Thyroid gland (tissue), 4 donors: ENCODE results near the gene ZYX.

Source experiments
- CTCF ChIP-seq, 6 experiments: fragments of 200-600 bp in 3 of 6; fragments of 450-650 bp in 3 of 6; sonication (generic) in 3 of 6; IDR thresholded peaks; one replicate each; pipeline ENCODE4 v1.5.1; 2016 to 2019; ENCODE audit warnings: antibody characterized with exemption in 6 of 6, mild to moderate bottlenecking in 2 of 6, inconsistent platforms in 1 of 6, moderate library complexity in 1 of 6
- POLR2A ChIP-seq, 2 donors: fragments of 450-650 bp; IDR thresholded peaks; one replicate each; pipeline ENCODE4 v1.6.1; 2017; ENCODE audit warnings: antibody characterized with exemption in 2 of 2, mild to moderate bottlenecking in 2 of 2, moderate library complexity in 1 of 2

GRCh38 chr7:143381427-143382125 is 431 bp downstream of the ZYX start:
- TF ChIP-seq POLR2A (IDR thresholded peaks at IDR 0.05) = no peak
- TF ChIP-seq CTCF (IDR thresholded peaks at IDR 0.05) = no peak
